ENCODE results near the gene PPP4R2. TPM values are rescaled to one million over a fixed set of nuclear protein-coding genes. Genes with fewer than 3 reads are reported as not detected.

The PPP4R2 gene
- total and polyA plus RNA-seq, 12 donors: 14.2 to 90.1 (median 56.1) TPM

- Histone ChIP-seq H3K4me1 (replicated peaks in 1 of 2) (peaks cover 25 to 27% of the 10 kb centered on the region in 2 donors), H3K4me3 (no peak overlapping the region), H3K36me3 (replicated peaks in 1 of 2) (no peaks in the 10 kb centered on the region), H3K27ac (no peak overlapping the region), H3K27me3 (no peaks in the 10 kb centered on the region), H3K9me3 (replicated peaks in 1 of 3) (no peaks in the 10 kb centered on the region)
- TF ChIP-seq POLR2A (IDR thresholded peaks at IDR 0.05) (no peak), CTCF (IDR thresholded peaks at IDR 0.05) (no peak)
- peak in 3 of 7 donors; percentile 31 to 61 (median 33) for DNase-seq
- WGBS, 4 donors: 89 to 96% (median 91%) methylated on average over 10 of the region's 10 CpGs
- intact Hi-C loops (cut with DNase I): loop anchor here in 1 of 2 donors (10.0 kb wide), 1 partner anchor 51 kb away; no protein-coding TSS in a partner anchor
These were observed 1.3 kb upstream of the PPP4R2 start for GRCh38 chr3:72995337-72995736.

GRCh38 chr3:72996121-72996472, 514 bp upstream of the PPP4R2 start:
- H3K9me3 ChIP-seq (replicated peaks in 1 of 3): no peaks in the 10 kb centered on the region
- peak overlapping the region in 2 of 4 donors; percentile 85 to 86 for H3K4me3 ChIP-seq
- 73 to 88% (median 78%) methylated on average over 15 to 20 of the region's 20 CpGs for whole genome bisulfite sequencing, 4 donors
- TF ChIP-seq POLR2A (IDR thresholded peaks at IDR 0.05) (no peak), CTCF (IDR thresholded peaks at IDR 0.05) (no peak)
- peak overlapping the region; percentile 78 to 100 (median 98) for H3K27ac ChIP-seq
- no peaks in the 10 kb centered on the region for H3K27me3 ChIP-seq
- peaks cover 0 to 4% of the 10 kb centered on the region in 2 donors for H3K36me3 ChIP-seq (replicated peaks in 1 of 2)
- DNase-seq: peak in 4 of 7 donors; percentile 18 to 60 (median 32)
- peaks cover 33% of the 10 kb centered on the region in 2 donors for H3K4me1 ChIP-seq (replicated peaks in 1 of 2)
- intact Hi-C loops (cut with DNase I): loop anchor here in 1 of 2 donors (10.0 kb wide), 1 partner anchor 51 kb away; no protein-coding TSS in a partner anchor

GRCh38 chr3:72997421-72997961, 880 bp downstream of the PPP4R2 start:
- Histone ChIP-seq H3K4me3 (peak overlapping the region; percentile 2 to 96 (median 86)), H3K9me3 (replicated peaks in 1 of 3) (no peaks in the 10 kb centered on the region), H3K27ac (peak overlapping the region; percentile 78 to 100 (median 98)), H3K4me1 (replicated peaks in 1 of 2) (peaks cover 34 to 47% of the 10 kb centered on the region in 2 donors), H3K27me3 (no peaks in the 10 kb centered on the region), H3K36me3 (replicated peaks in 1 of 2) (peaks cover 0 to 4% of the 10 kb centered on the region in 2 donors)
- 0% methylated on average over 16 of the region's 16 CpGs for WGBS, 4 donors
- DNase-seq: peak in 1 of 7 donors; percentile 36
- TF ChIP-seq CTCF (IDR thresholded peaks at IDR 0.05) (peak; percentile 6 to 45 (median 38)), POLR2A (IDR thresholded peaks at IDR 0.05) (peak in 1 of 2 donors; percentile 9)
- intact Hi-C loops (cut with DNase I): loop anchor here in 1 of 2 donors (10.0 kb wide), 1 partner anchor 53 kb away; no protein-coding TSS in a partner anchor

GRCh38 chr3:72998466-72998865, 1.9 kb downstream of the PPP4R2 start:
- Histone ChIP-seq H3K27me3 (no peaks in the 10 kb centered on the region), H3K27ac (peak overlapping the region in 1 of 5 donors; percentile 100), H3K4me1 (replicated peaks in 1 of 2) (peaks cover 37 to 51% of the 10 kb centered on the region in 2 donors), H3K4me3 (peak overlapping the region in 1 of 4 donors; percentile 86), H3K9me3 (replicated peaks in 1 of 3) (no peaks in the 10 kb centered on the region), H3K36me3 (replicated peaks in 1 of 2) (peaks cover 0 to 4% of the 10 kb centered on the region in 2 donors)
- intact Hi-C loops (cut with DNase I): loop anchor here in 1 of 2 donors (10.0 kb wide), 1 partner anchor 54 kb away; no protein-coding TSS in a partner anchor
- no peak for DNase-seq
- WGBS, 4 donors: 11 to 29% (median 25%) methylated on average over 4 of the region's 4 CpGs
- TF ChIP-seq CTCF (IDR thresholded peaks at IDR 0.05) (no peak), POLR2A (IDR thresholded peaks at IDR 0.05) (no peak)

Data from adrenal gland (tissue), 12 donors.